K562 (cell line): ENCODE results near the gene RMC1. TPM values are rescaled to one million over a fixed set of nuclear protein-coding genes. Genes with fewer than 3 reads are reported as not detected.
A peak's percentile ranks its signal among the peaks of the same experiment; 100 is the strongest.

Source experiments
- ATAC-seq: fragments of 200-7000 bp; cut with Tn5 transposase; 3 replicates; pipeline ENCODE4 v1.9.1; 2020; ENCODE audit warnings: moderate library complexity
- BruUV-seq: library from RNA; stranded (reverse); fragments of 400-500 nt; replicated peaks from 2 replicates; lab custom pipeline; 2021; lab: Mats Ljungman, UMichigan
- CTCF ChIA-PET: fragments of 300-600 bp; formaldehyde crosslinking; extraction: SDS; loops from one replicate; lab custom pipeline; 2021; ENCODE audit warnings: low intra/inter-chr PET ratio; lab: Yijun Ruan, JAX
- POLR2A ChIA-PET: fragments of 300-600, 350-650 bp; sonication (Branson Sonifier 250); formaldehyde crosslinking; extraction: SDS; loops from one replicate; lab custom pipeline; 2021; ENCODE audit warnings: antibody characterized with exemption, inconsistent platforms; lab: Yijun Ruan, JAX
- DNase-seq, 4 experiments: peaks; one replicate each; pipeline versions ENCODE4 v3.0.0 to v3.0.0-alpha.2; 2011 to 2018; ENCODE audit warnings: low spot score in 3 of 4, mixed read lengths in 3 of 4; ENCODE audit errors: extremely low read depth in 1 of 4
- FAIRE-seq: peaks from 2 replicates; lab custom pipeline; 2011; peaks lifted over from hg19 to GRCh38; lab: Jason Lieb, UNC
- H2AFZ ChIP-seq: 2 replicates; pipeline ENCODE4 v1.6.0; 2011; ENCODE audit warnings: low read depth, low read length, control low read depth, inconsistent platforms
- H3K27ac ChIP-seq: fragments of 200-600 bp; 3 replicates; pipeline ENCODE4 v1.8.0; 2011; ENCODE audit warnings: low read depth, mild to moderate bottlenecking, control low read depth, inconsistent platforms, low read length, moderate library complexity, mixed read lengths; ENCODE audit errors: extremely low read depth
- H3K27me3 ChIP-seq, 2 experiments: fragments of 300-600 bp in 1 of 2; 2 replicates in 1 of 2; 3 replicates in 1 of 2; pipeline versions ENCODE4 v1.6.0 to v1.8.0; 2011; ENCODE audit warnings: inconsistent platforms in 2 of 2, low read length in 2 of 2, mild to moderate bottlenecking in 1 of 2, mixed read lengths in 1 of 2, moderate library complexity in 1 of 2; ENCODE audit not compliant: control insufficient read depth in 2 of 2, insufficient read depth in 2 of 2
- H3K36me3 ChIP-seq: fragments of 300-600 bp; 3 replicates; pipeline ENCODE4 v1.8.0; 2011; ENCODE audit warnings: mild to moderate bottlenecking, low read length, inconsistent platforms; ENCODE audit not compliant: control insufficient read depth, insufficient read depth
- H3K4me1 ChIP-seq, 2 experiments: fragments of 200-600 bp in 1 of 2; replicated peaks in 1 of 2; 2 replicates in 1 of 2; 3 replicates in 1 of 2; pipeline versions ENCODE4 v1.5.1 to v1.8.0; 2011; ENCODE audit warnings: inconsistent platforms in 2 of 2, low read length in 2 of 2, mild to moderate bottlenecking in 1 of 2, mixed read lengths in 1 of 2, moderate library complexity in 1 of 2; ENCODE audit not compliant: control insufficient read depth in 2 of 2, insufficient read depth in 2 of 2
- H3K4me2 ChIP-seq: 2 replicates; pipeline ENCODE4 v1.6.1; 2011; ENCODE audit warnings: low read length, control low read depth, inconsistent platforms, mixed read lengths; ENCODE audit not compliant: insufficient read depth
- H3K4me3 ChIP-seq: fragments of 200-600 bp; sonication (generic), shearing (Covaris generic); 2 replicates; pipeline ENCODE4 v1.5.1; 2016; ENCODE audit warnings: control low read depth, inconsistent platforms
- H3K79me2 ChIP-seq: fragments of 200-600 bp; 3 replicates; pipeline ENCODE4 v1.8.0; 2011; ENCODE audit warnings: low read length, inconsistent platforms; ENCODE audit not compliant: control insufficient read depth, insufficient read depth
- H3K9ac ChIP-seq, 2 experiments: 2 replicates each; pipeline versions ENCODE4 v1.6.0 to v1.6.1; 2011; ENCODE audit warnings: low read depth in 2 of 2, low read length in 2 of 2, control low read depth in 1 of 2, inconsistent platforms in 1 of 2, mild to moderate bottlenecking in 1 of 2, mixed read lengths in 1 of 2; ENCODE audit not compliant: insufficient read depth in 1 of 2
- H3K9me1 ChIP-seq: one replicate; pipeline ENCODE4 v1.6.0; 2011; ENCODE audit warnings: inconsistent platforms, mild to moderate bottlenecking, low read length, moderate library complexity; ENCODE audit not compliant: control insufficient read depth, insufficient read depth
- H3K9me3 ChIP-seq: replicated peaks from 2 replicates; pipeline ENCODE4 v1.5.1; 2011; ENCODE audit warnings: low read depth, low read length, inconsistent platforms; ENCODE audit not compliant: control insufficient read depth, insufficient read depth
- H4K20me1 ChIP-seq: replicated peaks from 2 replicates; pipeline ENCODE4 v1.6.1; 2011; ENCODE audit warnings: low read length, inconsistent platforms, mixed read lengths; ENCODE audit not compliant: control insufficient read depth, insufficient read depth
- CREM ChIP-seq: IDR thresholded peaks from 2 replicates; pipeline ENCODE4 v1.6.1; 2014; ENCODE audit warnings: antibody characterized with exemption, low read depth
- EHMT2 ChIP-seq: fragments of 450-650 bp; IDR thresholded peaks from 2 replicates; pipeline ENCODE4 v1.6.1; 2018; ENCODE audit warnings: antibody characterized with exemption
- ETV6 ChIP-seq, 3 experiments: fragments of 150-350 bp in 1 of 3; sonication (generic) in 1 of 3; formaldehyde crosslinking in 1 of 3; IDR thresholded peaks; 2 replicates each; pipeline versions ENCODE4 v1.6.1 to v1.8.0; 2014 to 2022; ENCODE audit warnings: borderline replicate concordance in 2 of 3, low read depth in 2 of 3, antibody characterized with exemption in 1 of 3, low read length in 1 of 3, mild to moderate bottlenecking in 1 of 3, missing genetic modification reagents in 1 of 3
- GATA2 ChIP-seq: sonication (generic); formaldehyde crosslinking; IDR thresholded peaks from 2 replicates; pipeline ENCODE4 v1.4.0; 2020; ENCODE audit warnings: mild to moderate bottlenecking, missing genetic modification reagents
- HES1 ChIP-seq: fragments of 450-650 bp; IDR thresholded peaks from 2 replicates; pipeline ENCODE4 v1.6.1; 2016; ENCODE audit warnings: low read depth, mild to moderate bottlenecking, moderate library complexity
- HIVEP1 ChIP-seq: fragments of 250-450 bp; sonication (Bioruptor Pico); IDR thresholded peaks from 2 replicates; pipeline ENCODE4 v1.4.0; 2020; ENCODE audit warnings: mild to moderate bottlenecking
- JUNB ChIP-seq: fragments of 450-650 bp; formaldehyde crosslinking; conservative IDR thresholded peaks from 2 replicates; pipeline ENCODE4 v1.4.0; 2020; ENCODE audit warnings: mild to moderate bottlenecking
- KDM4B ChIP-seq, 2 experiments: fragments of 450-650 bp in 1 of 2; sonication (generic) in 1 of 2; IDR thresholded peaks; 2 replicates each; pipeline ENCODE4 v1.6.1; 2016 to 2017; ENCODE audit warnings: borderline replicate concordance in 2 of 2, antibody characterized with exemption in 1 of 2, low read depth in 1 of 2, mild to moderate bottlenecking in 1 of 2
- MTA3 ChIP-seq: fragments of 450-650 bp; formaldehyde crosslinking; IDR thresholded peaks from 2 replicates; pipeline ENCODE4 v1.6.1; 2017; ENCODE audit warnings: mild to moderate bottlenecking, borderline replicate concordance
- NFIX ChIP-seq: fragments of 250-450 bp; sonication (Bioruptor Pico); IDR thresholded peaks from 2 replicates; pipeline ENCODE4 v1.4.0; 2020; ENCODE audit warnings: low read depth, mild to moderate bottlenecking, moderate library complexity
- NUFIP1 ChIP-seq: fragments of 450-650 bp; IDR thresholded peaks from 2 replicates; pipeline ENCODE4 v1.6.1; 2018; ENCODE audit not compliant: partially characterized antibody
- RHOXF2B ChIP-seq: fragments of 250-450 bp; sonication (Bioruptor Pico); conservative IDR thresholded peaks from 2 replicates; pipeline ENCODE4 v1.5.1; 2021
- STAT5A ChIP-seq: IDR thresholded peaks from 2 replicates; pipeline ENCODE4 v1.6.1; 2012; ENCODE audit warnings: low read length, inconsistent platforms, borderline replicate concordance
- TBL1XR1 ChIP-seq, 2 experiments: IDR thresholded peaks; 2 replicates each; pipeline ENCODE4 v1.6.1; 2012; ENCODE audit warnings: improper control_type of control experiment in 2 of 2, low read length in 2 of 2, mild to moderate bottlenecking in 1 of 2
- TEAD4 ChIP-seq, 2 experiments: sonication (generic) in 1 of 2; formaldehyde crosslinking in 1 of 2; IDR thresholded peaks; 2 replicates each; pipeline versions ENCODE4 v1.6.1 to v1.8.0; 2012 to 2022; ENCODE audit warnings: borderline replicate concordance in 1 of 2, inconsistent platforms in 1 of 2, low read length in 1 of 2, mild to moderate bottlenecking in 1 of 2, missing genetic modification reagents in 1 of 2
- ZBTB8A ChIP-seq: fragments of 450-650 bp; IDR thresholded peaks from 2 replicates; pipeline ENCODE4 v1.6.1; 2018; ENCODE audit warnings: mild to moderate bottlenecking, moderate library complexity; ENCODE audit not compliant: partially characterized antibody
- ZC3H4 ChIP-seq: sonication (generic); formaldehyde crosslinking; IDR thresholded peaks from 2 replicates; pipeline ENCODE4 v1.9.0; 2021; ENCODE audit warnings: missing genetic modification reagents, borderline replicate concordance
- ZNF124 ChIP-seq: sonication (generic); formaldehyde crosslinking; IDR thresholded peaks from 2 replicates; pipeline ENCODE4 v1.8.1; 2022; ENCODE audit warnings: missing genetic modification reagents
- ZNF146 ChIP-seq: IDR thresholded peaks from one replicate; pipeline ENCODE4 v1.6.1; 2018; ENCODE audit warnings: missing compliant biosample characterization; ENCODE audit not compliant: unreplicated experiment
- ZNF174 ChIP-seq: fragments of 250-450 bp; sonication (Bioruptor Pico); IDR thresholded peaks from 2 replicates; pipeline ENCODE4 v1.4.0; 2020; ENCODE audit warnings: mild to moderate bottlenecking
- ZNF175 ChIP-seq: fragments of 200-800 bp; sonication (Bioruptor generic); IDR thresholded peaks from 2 replicates; pipeline ENCODE4 v1.6.1; 2016; ENCODE audit warnings: low read depth, mild to moderate bottlenecking, missing genetic modification characterization, missing compliant biosample characterization
- ZNF24 ChIP-seq: fragments of 450-650 bp; IDR thresholded peaks from 2 replicates; pipeline ENCODE4 v1.6.1; 2016
- ZNF551 ChIP-seq: fragments of 250-450 bp; sonication (Bioruptor Pico); IDR thresholded peaks from 2 replicates; pipeline ENCODE4 v1.5.0; 2021; ENCODE audit warnings: mild to moderate bottlenecking, moderate library complexity
- ZNF696 ChIP-seq: fragments of 250-450 bp; sonication (Bioruptor Pico); conservative IDR thresholded peaks from 2 replicates; pipeline ENCODE4 v1.4.0; 2020; ENCODE audit warnings: mild to moderate bottlenecking, moderate library complexity
- ZNF77 ChIP-seq: fragments of 250-450 bp; sonication (Bioruptor Pico); IDR thresholded peaks from 2 replicates; pipeline ENCODE4 v1.5.0; 2020
- ZNF780A ChIP-seq: fragments of 250-450 bp; sonication (Bioruptor Pico); IDR thresholded peaks from 2 replicates; pipeline ENCODE4 v1.5.0; 2021; ENCODE audit warnings: mild to moderate bottlenecking
- WGBS: fragments of 100-300 bp; shearing (Covaris generic); methylation state at CpG from one replicate; pipeline ENCODE4 v1.1.6; 2016; ENCODE audit warnings: low coverage, mixed read lengths; ENCODE audit not compliant: insufficient coverage; ENCODE audit errors: missing lambda C conversion rate; 5-methylcytosine and 5-hydroxymethylcytosine counted together
- in situ Hi-C: fragments of 300-500 bp; cut with MboI; formaldehyde crosslinking; loops from 4 replicates; pipeline ENCODE4 v1.15.0; 2018; ENCODE audit warnings: inconsistent platforms, mixed read lengths
- intact Hi-C: fragments of 100-400 bp; cut with micrococcal nuclease; formaldehyde crosslinking; loops from 2 replicates; pipeline ENCODE4 v1.14.2; 2022
- polyA plus RNA-seq, 8 experiments: library from polyadenylated mRNA; depleted of rRNA in 4 of 8; stranded (reverse) in 5 of 8; unstranded in 3 of 8; fragments of >200 nt; fragmentation: Nextera tagmentation in 2 of 8; fragmentation: Illumina TruSeq in 1 of 8; extraction: Ambion mirVana in 2 of 8; extraction: Trizol in 1 of 8; gene quantifications; 2 replicates each; pipeline versions ENCODE4 v1.2.1 to v1.2.3, GENCODE V29; 2011 to 2014; ENCODE audit warnings: inconsistent platforms in 1 of 8, missing spikeins in 1 of 8
- total RNA-seq, 7 experiments: library from RNA; depleted of rRNA in 6 of 7; stranded (reverse); fragments of >200 nt in 6 of 7; fragmentation: Illumina TruSeq in 2 of 7; extraction: Trizol in 2 of 7; gene quantifications; 2 replicates each; pipeline versions ENCODE4 v1.2.1 to v1.2.3, GENCODE V29; 2011 to 2021; ENCODE audit warnings: low replicate concordance in 1 of 7

The RMC1 gene
- total and polyA plus RNA-seq, 9 of the 15 experiments (the other 6 are each of a cell fraction or from before 2014, with no cell fraction given) = 7.5 to 42.4 (median 35.5) TPM

- ChIA-PET CTCF (no interaction called here), POLR2A (interaction anchor here (0.9 to 1.8 kb wide), 6 partner anchors 10 to 25 kb away, joined by 3 to 5 read pairs (median 3); no protein-coding TSS in a partner anchor)
- peaks cover 5 to 18% of the 10 kb centered on the region in 2 experiments for H3K4me1 ChIP-seq
- H3K9ac ChIP-seq = no peak overlapping the region
- WGBS = 0% methylated on average over 5 of the region's 5 CpGs
- no TSS peak for BruUV-seq
- no peaks in the 10 kb centered on the region for H3K9me3 ChIP-seq
- 0 out of 2 replicates have a peak overlapping the region, but pooled peaks have one; percentile 30 for H3K4me2 ChIP-seq
- H2AFZ ChIP-seq = no peak overlapping the region
- ATAC-seq (peak; percentile 88), FAIRE-seq (peak; percentile 84), DNase-seq (peak in 2 of 4 experiments; percentile 61 to 75)
- H4K20me1 ChIP-seq = peaks cover 25% of the 10 kb centered on the region
- no peak overlapping the region; the same call in 2 of the 3 replicates for H3K27ac ChIP-seq
- peaks cover 91% of the 10 kb centered on the region for H3K36me3 ChIP-seq
- H3K4me3 ChIP-seq = no peak overlapping the region
- no peaks in the 10 kb centered on the region for H3K27me3 ChIP-seq
- H3K9me1 ChIP-seq = no peaks in the 10 kb centered on the region
- in situ Hi-C loops = no loop called here
- intact Hi-C loops = loop anchor here (1.0 to 2.0 kb wide), 2 partner anchors 12 to 46 kb away; partner anchors contain the start of gene NPC1
- H3K79me2 ChIP-seq = no peaks in the 10 kb centered on the region
- TF ChIP-seq ZNF780A (CRISPR knock-in tag) (no peak), ETV6 (IDR thresholded peaks at IDR 0.05; ENCODE audit: borderline replicate concordance in 1 of 2, low read depth in 2 of 2, low read length in 1 of 2) (no peak), ETV6 (CRISPR knock-in tag; IDR thresholded peaks at IDR 0.05; ENCODE audit: borderline replicate concordance) (no peak), STAT5A (peak; percentile 63), ZNF696 (CRISPR knock-in tag) (no peak), CREM (peak; percentile 6; the same call in 1 of the 2 replicates), ZNF175 (no peak), ZNF77 (CRISPR knock-in tag) (no peak), ZNF146 (CRISPR knock-in tag) (no peak), HIVEP1 (CRISPR knock-in tag) (no peak), ZNF174 (CRISPR knock-in tag) (no peak), ZC3H4 (CRISPR knock-in tag) (no peak), EHMT2 (no peak), ZNF24 (no peak), ZNF551 (CRISPR knock-in tag) (no peak), ZBTB8A (no peak), GATA2 (CRISPR knock-in tag) (peak; percentile 61), ZNF124 (CRISPR knock-in tag) (no peak), MTA3 (no peak), NUFIP1 (no peak), RHOXF2B (CRISPR knock-in tag) (no peak), HES1 (peak; percentile 72), KDM4B (IDR thresholded peaks at IDR 0.05; ENCODE audit: borderline replicate concordance in 2 of 2, low read depth in 1 of 2) (no peak), TBL1XR1 (IDR thresholded peaks at IDR 0.05; ENCODE audit: low read length in 2 of 2) (peak in 1 of 2 experiments; percentile 94; a peak in 2 of 4 replicates), NFIX (CRISPR knock-in tag) (no peak), JUNB (CRISPR knock-in tag) (no peak), TEAD4 (IDR thresholded peaks at IDR 0.05; ENCODE audit: low read length) (peak; percentile 90), TEAD4 (CRISPR knock-in tag; IDR thresholded peaks at IDR 0.05; ENCODE audit: borderline replicate concordance) (no peak)
Measured at GRCh38 chr18:23540867-23541266, 37.6 kb downstream of the RMC1 start.
